Hindlimb muscle (tissue), 1 donor: Measurements from ENCODE around the gene SERTAD2. TPM values are rescaled to one million over a fixed set of nuclear protein-coding genes. Genes with fewer than 3 reads are reported as not detected.

Experiments used
- DNase-seq: peaks from one replicate; pipeline ENCODE4 v3.0.0-alpha.2; 2013
- polyA plus RNA-seq: library from polyadenylated mRNA; unstranded; fragments of 120-200 nt; gene quantifications from one replicate; pipeline ENCODE4 v1.2.1, GENCODE V29; 2013; ENCODE audit not compliant: insufficient read length

Gene SERTAD2, protein sequence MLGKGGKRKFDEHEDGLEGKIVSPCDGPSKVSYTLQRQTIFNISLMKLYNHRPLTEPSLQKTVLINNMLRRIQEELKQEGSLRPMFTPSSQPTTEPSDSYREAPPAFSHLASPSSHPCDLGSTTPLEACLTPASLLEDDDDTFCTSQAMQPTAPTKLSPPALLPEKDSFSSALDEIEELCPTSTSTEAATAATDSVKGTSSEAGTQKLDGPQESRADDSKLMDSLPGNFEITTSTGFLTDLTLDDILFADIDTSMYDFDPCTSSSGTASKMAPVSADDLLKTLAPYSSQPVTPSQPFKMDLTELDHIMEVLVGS
- polyA plus RNA-seq = 30.7 TPM

DNA sequence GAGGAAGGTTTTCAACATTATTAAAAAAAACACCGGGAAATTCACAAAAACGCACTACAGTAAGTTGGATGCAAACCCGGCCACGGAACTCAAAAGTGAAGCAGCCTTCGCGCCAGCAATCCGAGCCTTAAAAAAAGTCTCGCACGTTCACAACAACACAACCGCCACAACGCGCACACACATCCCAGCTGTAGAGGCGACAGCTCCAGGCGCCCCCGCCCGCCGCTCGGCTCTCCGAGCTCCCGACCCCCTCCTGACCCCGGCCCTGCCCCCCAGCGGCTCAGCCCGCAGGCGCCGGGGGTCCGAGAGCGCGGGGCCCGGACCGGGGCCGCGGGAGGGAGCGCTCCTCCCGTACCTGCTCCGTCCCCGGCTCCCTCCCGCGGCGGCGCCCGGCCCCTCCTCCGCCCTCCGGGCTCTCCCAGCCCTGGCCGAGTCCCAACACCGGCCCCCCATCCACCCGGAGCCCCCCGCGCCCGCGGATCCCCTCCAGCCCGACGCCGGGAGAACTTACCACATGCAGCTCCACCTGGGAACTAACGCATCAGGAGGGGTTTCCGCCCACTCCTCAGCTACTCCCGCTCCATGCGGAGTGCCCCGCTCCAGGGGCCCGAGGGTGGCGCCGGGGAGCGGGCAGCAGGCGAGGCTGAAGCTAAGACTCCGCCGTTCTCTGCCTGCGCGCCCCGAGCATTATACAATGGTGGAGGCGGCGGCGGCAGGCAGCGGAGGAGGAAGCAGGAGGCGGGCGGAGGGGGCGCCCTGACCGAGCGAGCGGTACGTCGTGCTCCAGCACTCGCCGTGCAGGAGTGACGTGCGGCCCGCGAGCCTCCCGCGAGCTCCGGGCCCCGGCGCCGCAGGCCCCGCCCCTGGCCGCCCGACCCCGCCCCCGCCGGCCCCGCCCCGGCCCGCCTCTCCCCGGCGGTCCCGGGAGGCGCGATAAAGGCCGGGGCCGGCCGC is at the start of gene SERTAD2:
Gene SERTAD2, minus strand, starts transcription at position 805 of the 954 bp plus-strand sequence. CDS start 17,042 bp downstream, outside the sequence.
- peak; percentile 89 for DNase-seq

DNA sequence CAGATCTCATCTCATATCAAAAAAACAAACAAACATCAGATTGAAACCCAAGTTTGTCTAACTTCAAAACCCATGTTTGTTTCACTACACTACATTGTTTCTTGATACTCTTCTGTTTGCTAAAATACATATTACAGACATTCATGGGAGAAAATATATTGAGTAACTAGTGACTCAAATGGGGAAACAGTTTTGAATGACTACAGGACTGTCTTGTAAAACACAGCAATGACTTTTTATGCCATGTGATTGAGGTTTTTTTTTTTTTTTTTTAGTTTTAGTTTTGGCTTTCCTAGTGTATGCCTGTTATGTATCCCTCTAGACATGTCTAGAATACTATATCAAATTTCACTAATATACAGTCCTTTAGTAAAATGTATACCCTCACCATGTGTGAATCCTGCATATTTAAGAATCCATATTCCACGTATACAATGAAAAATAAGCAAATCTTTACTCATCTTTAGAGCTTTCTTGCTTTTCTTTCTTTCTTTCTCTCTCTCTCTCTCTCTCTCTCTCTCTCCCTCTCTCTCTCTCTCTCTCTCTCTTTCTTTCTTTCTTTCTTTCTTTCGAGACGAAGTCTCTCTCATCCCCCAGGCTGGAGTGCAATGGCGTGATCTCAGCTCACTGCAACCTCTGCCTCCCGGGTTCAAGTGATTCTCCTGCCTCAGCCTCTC is 46.6 kb upstream of the SERTAD2 start:
- DNase-seq = no peak

DNA sequence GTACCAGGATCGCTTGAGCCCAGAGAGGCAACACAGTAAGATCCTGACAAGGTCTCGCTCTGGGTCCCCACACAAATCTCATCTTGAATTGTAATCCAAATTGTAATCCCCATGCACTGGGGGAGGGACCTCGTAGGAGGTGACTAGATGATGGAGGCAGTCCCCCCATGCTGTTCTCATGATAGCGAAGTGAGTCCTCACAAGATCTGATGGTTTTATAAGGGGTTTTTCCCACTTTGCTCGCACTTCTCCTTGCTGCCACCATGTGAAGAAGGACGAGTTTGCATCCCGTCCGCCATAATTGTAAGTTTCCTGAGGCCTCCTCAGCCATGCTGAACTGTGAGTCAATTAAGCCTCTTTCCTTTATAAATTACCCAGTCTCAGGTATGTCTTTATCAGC is 46.0 kb upstream of the SERTAD2 start:
- DNase-seq = no peak

DNA sequence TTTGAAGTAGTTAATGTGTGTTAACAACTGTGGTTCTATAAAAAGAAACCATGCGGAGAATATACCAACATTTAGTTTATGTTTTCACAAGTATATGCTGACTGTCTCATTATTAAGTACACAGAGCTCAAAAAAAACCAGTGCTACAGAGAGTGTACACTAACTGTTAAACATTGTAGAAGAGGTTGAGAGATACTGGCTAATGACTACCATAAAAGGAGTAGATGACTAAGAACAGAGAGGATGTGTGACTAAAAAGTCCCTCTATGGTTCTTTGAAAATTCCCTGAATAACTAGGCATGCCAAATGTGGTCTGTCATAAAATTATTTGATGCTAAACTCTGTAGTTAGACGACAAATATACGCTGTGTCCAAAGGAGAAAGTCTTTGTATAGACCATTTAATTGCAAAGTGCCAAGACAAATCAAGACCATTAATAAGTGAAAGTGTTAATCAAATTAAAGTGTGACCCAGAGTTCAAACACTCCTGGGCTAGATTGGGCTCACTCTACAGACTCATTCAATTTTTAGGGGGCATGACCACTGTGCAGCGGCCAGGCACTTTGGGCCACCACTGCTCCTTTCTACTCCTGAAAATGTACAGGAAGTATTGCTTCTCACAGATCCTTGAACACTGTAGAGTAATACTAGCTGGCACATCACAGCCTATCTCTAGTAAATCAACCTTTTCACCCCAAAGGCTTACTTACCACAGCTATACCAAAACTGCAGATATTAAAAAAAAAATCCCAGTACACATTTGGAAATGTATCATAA is 45.1 kb upstream of the SERTAD2 start:
- DNase-seq = no peak

DNA sequence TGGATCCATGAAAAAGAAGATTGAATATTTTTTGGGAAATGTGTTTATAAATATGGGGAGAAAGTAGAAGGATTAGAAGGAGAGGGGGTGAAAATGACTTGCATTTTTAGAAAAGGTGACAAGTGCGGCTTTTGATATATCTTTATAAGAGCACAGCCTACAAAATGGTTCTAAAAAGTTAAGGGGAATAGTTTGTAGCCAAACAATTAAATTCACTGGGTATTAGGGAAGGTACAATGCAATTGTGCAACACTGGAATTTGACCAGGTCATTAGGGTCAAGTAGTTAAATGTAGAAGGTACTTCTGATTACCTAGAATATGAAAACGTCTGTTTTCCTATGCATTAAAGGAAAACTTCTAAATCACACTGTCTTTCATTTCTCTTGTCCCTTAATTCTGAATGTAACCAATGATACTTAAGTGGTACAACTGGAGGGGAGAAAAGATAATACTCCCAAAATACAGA is 44.5 kb upstream of the SERTAD2 start:
- no peak for DNase-seq

DNA sequence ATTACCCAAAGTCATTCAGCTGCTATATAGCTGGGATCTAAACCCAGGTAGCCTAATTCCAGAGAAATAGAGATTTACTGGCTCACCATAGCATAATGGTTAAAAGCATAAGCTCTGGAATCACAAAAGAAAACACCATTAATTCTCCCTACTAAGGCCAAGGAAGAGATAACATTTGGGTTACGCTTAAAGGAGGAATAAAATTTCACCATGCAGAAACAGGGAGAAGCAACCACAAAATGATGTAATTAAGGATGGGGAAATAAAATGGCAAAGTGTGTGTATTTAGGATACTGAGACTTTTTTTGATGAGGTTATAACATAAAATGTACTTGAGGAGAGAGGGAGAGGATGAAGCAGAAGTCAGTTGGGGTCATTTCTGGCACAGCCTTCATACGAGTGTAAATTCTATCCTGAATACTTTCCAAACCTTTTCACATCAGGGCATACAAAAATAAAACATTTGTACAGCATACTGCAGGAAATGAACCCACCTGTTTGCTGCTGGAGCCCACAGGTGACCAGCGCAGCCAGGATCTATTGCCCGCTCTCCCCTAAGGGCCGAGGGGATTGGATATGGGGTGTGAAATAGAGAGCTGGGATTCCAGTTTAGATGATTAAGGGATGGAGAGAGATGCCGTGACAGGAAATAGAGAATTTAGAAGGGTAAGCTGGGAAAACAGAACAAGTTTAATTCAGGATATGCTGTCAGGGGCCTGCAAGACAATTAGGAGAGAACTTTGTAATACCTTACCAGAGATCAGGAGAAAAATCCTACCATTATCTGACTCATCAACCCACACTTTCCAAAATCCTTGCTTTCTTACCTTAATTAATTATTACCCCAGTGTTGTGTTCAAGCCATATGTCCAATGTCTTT is 43.8 kb upstream of the SERTAD2 start:
- no peak for DNase-seq

DNA sequence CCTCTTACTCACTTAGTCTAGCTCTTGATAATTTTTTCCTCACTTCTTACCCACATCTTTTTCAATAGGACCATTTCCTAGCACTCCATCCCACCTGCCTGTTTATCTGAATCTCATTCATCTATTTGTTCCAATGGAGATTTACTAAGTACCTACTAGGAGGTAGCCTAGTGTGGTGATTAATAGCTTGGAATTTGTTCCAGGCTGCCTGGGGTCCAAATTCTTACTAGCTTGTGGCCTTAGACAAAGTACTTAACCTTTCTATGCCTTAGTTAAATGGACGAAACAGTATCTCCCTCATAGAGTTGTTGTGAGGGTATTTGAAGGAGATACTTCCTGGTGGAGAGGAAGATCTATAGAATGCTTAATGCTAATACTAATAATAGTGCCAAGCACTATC is 42.9 kb upstream of the SERTAD2 start:
- DNase-seq = no peak

DNA sequence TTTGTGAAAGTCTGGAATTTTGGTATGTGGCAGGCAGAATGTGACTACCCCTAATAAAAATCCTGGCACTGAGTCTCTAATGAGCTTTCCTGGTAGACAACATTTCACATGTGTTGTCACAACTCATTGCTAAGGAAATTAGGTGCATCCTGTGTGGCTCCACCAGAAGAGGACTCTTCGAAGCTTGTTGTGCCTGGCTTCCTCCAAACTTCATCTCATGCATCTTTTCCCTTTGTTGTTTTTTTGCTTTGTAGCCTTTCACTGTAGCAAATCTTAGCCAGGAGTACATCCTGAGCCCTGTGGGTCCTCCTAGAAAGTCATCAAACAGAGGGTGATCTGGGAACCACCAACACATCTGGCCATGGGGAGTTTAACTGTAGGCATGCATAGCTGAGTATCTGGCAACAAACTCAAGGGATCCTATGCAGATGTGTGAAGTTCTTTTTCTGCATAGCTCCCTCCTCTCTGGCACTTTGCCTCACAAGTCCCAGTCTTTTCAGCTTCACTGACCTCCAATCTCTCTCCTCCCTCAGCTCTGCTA is 42.1 kb upstream of the SERTAD2 start:
- DNase-seq = no peak

DNA sequence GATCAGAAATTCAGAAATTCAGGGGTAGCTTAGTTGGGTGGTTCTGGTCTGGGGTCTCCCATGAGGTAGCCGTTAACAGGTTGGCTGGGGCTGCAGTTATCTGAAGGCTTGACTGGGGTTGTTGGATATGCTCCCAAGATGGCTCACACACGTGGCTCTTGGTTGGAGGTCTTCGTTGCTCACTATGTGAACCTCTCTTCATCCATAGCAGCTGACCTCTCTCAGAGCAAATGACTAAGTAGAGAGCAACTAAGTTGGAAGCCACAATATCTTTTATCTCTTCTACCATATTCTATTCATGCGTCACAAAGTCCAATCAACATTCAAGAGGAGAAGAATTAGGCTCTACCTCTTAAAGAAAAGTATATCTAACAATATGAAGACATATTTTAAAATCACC is 38.7 kb upstream of the SERTAD2 start:
- DNase-seq = no peak

DNA sequence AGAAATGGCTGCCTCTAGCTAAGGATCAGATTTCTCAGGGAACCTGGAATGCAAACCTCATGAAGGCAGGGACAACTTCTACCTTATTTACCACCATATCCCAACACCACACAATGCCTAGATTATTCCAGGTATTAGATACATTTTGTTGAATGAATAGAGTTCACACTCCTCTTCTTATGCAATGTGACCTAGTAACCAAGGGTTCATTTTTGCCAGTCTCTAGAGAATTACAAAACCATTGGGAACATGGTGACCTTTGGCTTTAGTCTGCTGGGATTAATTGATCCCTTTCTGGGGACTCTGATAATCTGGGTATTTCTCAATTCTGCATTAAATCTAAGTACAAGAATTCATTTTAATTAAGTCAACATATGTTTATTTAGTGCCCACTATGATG is 35.2 kb upstream of the SERTAD2 start:
- DNase-seq = no peak

DNA sequence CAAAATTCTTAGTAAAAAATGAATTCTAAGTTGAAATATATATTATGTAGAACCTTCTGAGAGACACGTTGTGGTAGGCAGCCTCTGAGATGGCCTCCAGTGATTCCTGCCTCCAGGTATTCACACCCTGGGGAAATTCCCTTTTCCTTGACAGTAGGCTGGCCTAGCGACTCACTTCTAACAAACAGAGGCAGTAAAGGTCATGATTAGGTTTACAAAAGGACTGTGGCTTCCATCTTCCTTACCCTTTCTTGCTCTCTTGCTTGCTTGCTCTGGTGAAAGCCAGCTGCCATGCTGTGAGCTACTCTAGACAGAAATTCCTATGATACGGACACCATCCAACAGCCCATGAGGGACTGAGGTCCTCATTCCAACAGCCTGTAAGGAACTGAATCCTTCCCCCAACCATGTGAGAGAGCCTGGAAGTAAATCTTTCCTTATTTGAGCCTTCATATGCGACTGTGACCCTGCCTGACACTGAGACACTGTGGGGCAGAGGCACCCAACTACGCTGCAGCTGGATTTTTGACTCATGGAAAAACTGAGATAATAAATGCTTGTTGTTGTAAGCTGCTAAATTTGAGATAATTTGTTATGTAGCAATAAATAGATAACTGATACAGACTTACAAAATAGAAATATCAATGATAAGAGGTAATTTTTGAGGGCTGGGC is 32.7 kb upstream of the SERTAD2 start:
- no peak for DNase-seq

DNA sequence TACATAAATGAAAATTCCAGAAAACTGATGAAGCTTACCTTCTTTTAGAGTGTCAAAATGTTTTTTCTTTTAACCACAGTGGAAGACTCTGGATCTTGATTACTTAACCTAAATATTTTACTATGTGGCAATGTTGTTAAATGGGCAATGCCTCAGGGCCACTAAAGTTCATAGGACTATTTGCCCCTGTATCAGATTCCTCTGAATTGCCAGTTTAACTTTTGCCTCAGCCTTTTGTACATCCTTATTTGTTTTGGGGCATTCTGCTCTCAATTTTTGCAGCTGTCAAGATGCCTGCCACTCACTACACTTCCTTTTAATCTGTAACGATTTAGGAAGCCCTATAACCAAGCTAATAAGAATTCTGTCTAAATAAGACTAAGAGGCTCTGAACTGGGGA is 31.7 kb upstream of the SERTAD2 start:
- DNase-seq = no peak

DNA sequence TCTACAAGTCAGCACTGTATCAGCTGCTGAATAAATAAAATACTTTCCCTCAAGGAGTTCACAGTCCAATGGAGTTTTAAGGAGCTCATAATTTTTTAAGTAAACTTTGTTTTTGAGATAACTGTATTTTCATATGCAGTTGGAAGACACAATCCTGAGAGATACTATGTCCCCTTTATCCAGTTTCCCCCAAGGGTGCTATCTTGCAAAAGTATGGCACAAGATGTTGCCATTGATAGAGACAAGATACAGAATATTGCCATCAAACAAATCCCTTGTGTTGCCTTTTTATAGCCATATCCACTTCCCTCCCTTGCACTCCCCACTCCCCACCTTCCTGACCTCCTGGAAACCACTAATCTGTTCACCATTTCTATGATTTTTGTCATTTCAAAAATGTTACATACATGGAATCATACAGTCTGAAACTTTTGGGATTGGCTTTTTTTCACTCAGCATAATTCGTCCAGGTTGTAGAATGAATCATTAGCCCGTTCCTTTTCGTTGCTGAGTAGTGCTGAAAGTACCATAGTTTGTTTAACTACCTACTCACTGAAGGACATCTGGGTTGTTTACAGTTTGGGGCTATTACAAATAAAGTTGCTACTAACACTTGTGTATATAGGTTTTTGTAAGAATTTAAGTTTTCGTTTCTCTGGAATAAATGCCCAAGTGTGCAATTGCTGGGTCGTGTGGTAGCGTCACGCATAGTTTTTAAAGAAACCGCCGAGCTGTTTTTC is 30.2 kb upstream of the SERTAD2 start:
- no peak for DNase-seq

DNA sequence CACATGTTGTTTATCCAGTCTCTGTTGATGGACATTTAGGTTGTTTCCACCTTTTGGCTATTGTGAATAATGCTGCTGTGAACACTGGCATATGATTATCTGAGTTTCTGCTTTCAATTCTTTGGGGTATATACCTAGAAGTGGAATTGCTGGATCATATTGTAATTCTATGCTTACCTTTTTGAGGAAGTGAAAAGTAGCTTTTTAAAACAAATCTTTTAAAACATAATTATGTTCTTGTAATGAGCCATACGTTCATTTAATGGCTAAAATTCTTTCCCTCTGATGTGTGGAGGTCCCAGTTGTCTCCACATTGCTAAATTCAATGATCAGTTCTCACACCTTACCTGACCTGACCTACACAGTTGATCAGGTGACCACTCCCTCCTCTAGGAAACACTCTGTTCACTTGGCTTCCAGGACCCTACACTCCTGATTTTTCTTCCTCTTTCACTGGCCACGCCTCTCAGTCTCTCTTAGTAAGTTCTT is 27.8 kb upstream of the SERTAD2 start:
- DNase-seq = no peak

DNA sequence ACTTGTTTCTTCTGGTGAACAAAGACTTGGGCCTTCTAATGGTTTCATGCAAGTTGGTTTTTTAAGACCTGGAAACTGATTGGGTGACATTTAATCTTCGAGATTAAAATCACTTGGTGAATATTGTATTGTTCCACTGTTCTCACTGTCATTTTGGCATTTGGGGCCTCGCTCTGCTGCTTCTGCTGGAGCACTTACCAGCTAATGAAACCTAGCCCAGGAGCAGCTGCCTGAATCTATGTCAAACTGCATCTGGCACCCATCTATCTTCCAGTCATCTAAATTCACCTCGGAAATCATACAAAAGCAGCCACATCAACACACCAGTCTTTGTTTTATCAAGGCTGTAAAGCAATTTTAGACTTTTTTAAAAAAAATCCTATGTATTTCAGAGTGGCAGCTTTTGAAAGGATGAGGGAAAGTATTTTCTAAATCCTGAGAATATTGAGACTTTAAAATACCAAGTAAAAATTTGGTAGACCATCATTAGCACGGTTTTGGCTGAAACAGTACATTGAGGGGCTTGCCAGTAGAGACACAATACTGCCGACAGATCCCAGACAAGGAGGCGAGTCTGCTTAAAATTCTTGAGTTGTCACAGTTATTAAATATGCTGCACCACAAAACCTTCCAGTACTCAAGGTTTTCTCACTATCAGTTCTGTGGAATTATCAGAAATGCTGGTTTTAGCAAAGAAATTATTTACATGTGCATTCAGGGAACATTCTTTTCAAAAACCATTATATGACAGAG is 26.1 kb upstream of the SERTAD2 start:
- DNase-seq = peak; percentile 27

DNA sequence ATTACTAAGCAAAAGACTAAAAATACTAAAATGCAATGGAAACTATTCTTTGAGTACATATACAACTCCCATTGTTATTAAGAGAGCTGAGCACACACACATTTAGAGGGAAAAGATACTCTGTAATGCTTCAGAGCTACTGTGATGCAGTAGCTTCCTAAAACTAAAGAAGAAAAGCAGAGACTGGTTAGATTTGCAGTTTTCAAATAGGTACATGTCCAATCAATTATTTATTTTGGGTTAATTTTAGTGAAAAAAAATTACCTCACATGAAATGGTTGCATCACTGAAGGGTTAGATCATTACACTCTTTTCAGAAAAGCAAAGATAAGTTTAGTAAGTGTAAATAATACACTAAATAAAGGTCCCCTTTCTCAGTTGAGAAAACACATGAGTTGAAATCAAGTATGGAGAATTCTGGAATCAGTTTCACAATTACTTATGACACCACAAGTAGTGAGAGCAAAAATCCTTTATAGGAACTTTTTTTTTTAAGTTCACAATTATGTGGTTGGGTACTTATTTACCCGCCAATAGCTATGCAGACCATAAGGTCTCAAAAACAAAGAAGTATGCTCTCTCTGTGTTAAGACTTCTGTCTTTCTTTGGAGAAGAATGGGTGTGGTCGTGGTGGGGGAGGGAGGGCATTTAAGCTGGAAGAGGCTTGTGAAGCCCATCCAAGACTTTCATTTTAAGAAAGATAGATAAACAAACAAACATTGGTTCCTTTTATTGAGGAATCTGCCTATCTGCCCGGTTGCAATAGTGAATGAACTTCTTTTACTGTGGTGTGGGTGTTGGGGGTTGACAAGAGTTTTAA is 25.3 kb upstream of the SERTAD2 start:
- no peak for DNase-seq

DNA sequence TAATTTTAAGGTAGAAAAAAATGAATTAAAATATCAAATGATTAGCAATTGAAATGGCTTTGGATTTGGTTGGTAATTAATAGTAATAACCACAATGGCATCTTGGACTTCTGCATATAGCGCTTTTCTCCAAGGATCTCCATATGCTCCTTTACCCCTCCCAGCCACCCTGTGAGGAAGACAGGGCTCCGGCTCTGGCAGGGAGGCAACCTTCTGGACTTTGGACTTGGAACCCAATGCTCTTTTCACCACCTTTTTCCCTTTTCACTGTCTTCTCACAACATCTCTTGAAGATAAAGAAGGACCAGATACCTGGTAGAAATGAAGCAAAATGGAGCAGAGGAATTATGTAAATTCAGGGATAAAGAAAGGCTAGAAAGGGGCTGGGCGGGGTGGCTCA is 23.8 kb upstream of the SERTAD2 start:
- DNase-seq = no peak

DNA sequence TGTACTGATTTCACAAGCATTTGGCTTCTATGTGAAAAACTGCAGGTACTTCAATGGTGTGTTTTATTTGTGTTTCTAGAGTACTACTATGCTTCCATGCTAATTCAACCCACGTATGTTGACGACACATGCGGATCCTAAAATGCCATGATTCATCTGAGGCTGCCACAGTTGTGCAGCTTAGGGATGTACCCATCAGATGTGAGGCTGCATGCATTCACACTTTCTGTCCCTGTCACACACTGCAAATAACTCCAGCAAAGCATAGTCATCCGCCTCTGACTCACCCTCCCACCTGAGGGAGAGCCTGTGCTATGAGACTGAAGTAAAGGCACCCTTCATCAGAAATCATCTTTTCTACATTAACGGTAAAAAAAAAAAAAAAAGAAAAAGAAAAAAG is 22.1 kb upstream of the SERTAD2 start:
- DNase-seq = no peak
